Astrocyte of the spinal cord (primary cell): ENCODE results near the gene PROKR1.

Source experiments
- DNase-seq: peaks from one replicate; pipeline ENCODE4 v3.0.0; 2011; ENCODE audit warnings: low read depth, low spot score
- H3K4me3 ChIP-seq: 2 replicates; pipeline ENCODE4 v1.5.1; 2011; ENCODE audit warnings: low read depth, mild to moderate bottlenecking, low read length, moderate library complexity
- CTCF ChIP-seq: IDR thresholded peaks from 2 replicates; pipeline ENCODE4 v1.5.1; 2012; ENCODE audit warnings: low read depth, mild to moderate bottlenecking, low read length, inconsistent platforms
- in situ Hi-C: cut with HindIII; loops from 2 replicates; pipeline ENCODE4 v1.10.0; 2017; ENCODE audit warnings: low sequenced_read_pairs

The PROKR1 gene

GRCh38 chr2:68627615-68628014 is 15.8 kb upstream of the PROKR1 start:
- in situ Hi-C loops = no loop called here
- no peak for TF ChIP-seq CTCF
- H3K4me3 ChIP-seq = no peak overlapping the region
- no peak for DNase-seq

- no peak for DNase-seq
- in situ Hi-C loops = no loop called here
- no peak overlapping the region for H3K4me3 ChIP-seq
- TF ChIP-seq CTCF = no peak
Observed at GRCh38 chr2:68632021-68632420, 11.4 kb upstream of the PROKR1 start.

GRCh38 chr2:68637047-68637446 is 6.3 kb upstream of the PROKR1 start:
- TF ChIP-seq CTCF = no peak
- in situ Hi-C loops = no loop called here
- no peak overlapping the region for H3K4me3 ChIP-seq
- DNase-seq = no peak

- DNase-seq = no peak
- peak overlapping the region; percentile 27 for H3K4me3 ChIP-seq
- no peak for TF ChIP-seq CTCF
- in situ Hi-C loops = no loop called here
Observed at GRCh38 chr2:68643874-68644485, 601 bp downstream of the PROKR1 start.

- H3K4me3 ChIP-seq = no peak overlapping the region
- no peak for DNase-seq
- TF ChIP-seq CTCF = no peak
- in situ Hi-C loops = no loop called here
Observed at GRCh38 chr2:68645523-68645922, 2.1 kb downstream of the PROKR1 start.

- DNase-seq = no peak
- in situ Hi-C loops = no loop called here
- no peak overlapping the region for H3K4me3 ChIP-seq
- peak; percentile 31 for TF ChIP-seq CTCF
Observed at GRCh38 chr2:68646303-68646702, 2.9 kb downstream of the PROKR1 start.

- no peak for DNase-seq
- in situ Hi-C loops = no loop called here
- no peak overlapping the region for H3K4me3 ChIP-seq
- no peak for TF ChIP-seq CTCF
Observed at GRCh38 chr2:68650645-68651044, 7.3 kb downstream of the PROKR1 start.
